NB4 (cell line): ENCODE measurements around the gene F11.
A peak's percentile ranks its signal among the peaks of the same experiment; 100 is the strongest.
"Not testable (repeated sequence)": the region's sequence is repeated elsewhere in the genome, so short reads cannot be mapped to it uniquely, and the experiment has no call there.

Experiments
- DNase-seq: peaks from one replicate; pipeline ENCODE4 v3.0.0; 2010; ENCODE audit warnings: low read depth
- H3K4me3 ChIP-seq: one replicate; pipeline ENCODE4 v1.5.1; 2011; ENCODE audit warnings: mild to moderate bottlenecking, low read depth, low read length, moderate library complexity
- MYC ChIP-seq: IDR thresholded peaks from 2 replicates; pipeline ENCODE4 v1.6.1; 2011; ENCODE audit warnings: low read depth, low read length
- POLR2A ChIP-seq: IDR thresholded peaks from 2 replicates; pipeline ENCODE4 v1.6.1; 2011; ENCODE audit warnings: mild to moderate bottlenecking; ENCODE audit not compliant: insufficient read length; ENCODE audit errors: extremely low read depth
- TF ChIP-seq, protein P1 (sequence below): IDR thresholded peaks from 2 replicates; pipeline ENCODE4 v1.6.1; 2011; ENCODE audit warnings: low read depth, low read length
- TF ChIP-seq, protein P2 (sequence below): IDR thresholded peaks from one replicate; pipeline ENCODE4 v1.5.1; 2012; ENCODE audit warnings: low read depth, low read length

Gene F11

DNA sequence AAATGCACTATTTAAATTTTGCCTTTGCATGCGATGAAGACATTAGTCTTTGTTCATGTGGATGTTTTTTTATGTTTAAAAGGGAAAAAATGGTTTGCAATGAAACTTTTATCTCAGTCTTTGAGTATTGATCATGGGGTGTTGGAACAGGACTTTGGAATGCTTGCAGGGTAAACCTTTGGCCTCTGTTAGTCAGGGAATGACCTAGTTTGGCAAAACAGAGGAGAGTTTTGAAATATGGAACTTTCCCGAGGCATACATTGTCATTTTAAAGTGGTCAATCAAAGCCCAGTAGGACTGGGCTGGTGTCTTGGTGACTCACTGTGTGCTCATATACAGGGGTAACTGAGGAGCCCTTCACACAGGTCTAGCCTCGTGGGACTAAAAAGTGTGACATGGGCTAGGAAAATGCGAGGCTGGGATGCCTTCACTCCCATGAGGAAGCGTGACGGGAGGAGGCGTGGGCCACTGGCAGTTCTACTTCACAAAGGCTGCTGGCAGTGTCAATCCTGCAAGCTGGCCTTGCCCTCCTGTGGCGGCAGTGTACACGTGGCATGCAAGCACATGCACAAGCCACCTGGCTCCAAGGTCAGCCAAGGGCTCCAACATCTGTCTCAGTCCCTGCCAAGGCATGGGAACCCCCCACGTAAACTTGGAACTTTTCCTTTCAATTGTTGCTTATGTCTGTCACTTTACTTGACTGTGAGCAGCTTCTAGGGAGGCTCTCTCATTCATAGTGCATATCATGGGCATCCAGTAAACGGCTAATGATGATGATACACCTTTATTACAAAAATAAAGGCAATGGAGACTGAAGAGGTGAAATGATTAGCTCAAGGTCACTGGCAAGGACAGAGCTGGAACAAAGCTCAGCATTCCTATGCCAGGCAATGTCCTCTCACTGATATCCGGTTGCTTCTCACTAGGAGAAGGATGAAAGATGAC is 5.2 kb upstream of the F11 start:
- TF ChIP-seq, protein P1, sequence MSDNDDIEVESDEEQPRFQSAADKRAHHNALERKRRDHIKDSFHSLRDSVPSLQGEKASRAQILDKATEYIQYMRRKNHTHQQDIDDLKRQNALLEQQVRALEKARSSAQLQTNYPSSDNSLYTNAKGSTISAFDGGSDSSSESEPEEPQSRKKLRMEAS = no peak
- TF ChIP-seq POLR2A (no peak), MYC (no peak)
- TF ChIP-seq, protein P2, sequence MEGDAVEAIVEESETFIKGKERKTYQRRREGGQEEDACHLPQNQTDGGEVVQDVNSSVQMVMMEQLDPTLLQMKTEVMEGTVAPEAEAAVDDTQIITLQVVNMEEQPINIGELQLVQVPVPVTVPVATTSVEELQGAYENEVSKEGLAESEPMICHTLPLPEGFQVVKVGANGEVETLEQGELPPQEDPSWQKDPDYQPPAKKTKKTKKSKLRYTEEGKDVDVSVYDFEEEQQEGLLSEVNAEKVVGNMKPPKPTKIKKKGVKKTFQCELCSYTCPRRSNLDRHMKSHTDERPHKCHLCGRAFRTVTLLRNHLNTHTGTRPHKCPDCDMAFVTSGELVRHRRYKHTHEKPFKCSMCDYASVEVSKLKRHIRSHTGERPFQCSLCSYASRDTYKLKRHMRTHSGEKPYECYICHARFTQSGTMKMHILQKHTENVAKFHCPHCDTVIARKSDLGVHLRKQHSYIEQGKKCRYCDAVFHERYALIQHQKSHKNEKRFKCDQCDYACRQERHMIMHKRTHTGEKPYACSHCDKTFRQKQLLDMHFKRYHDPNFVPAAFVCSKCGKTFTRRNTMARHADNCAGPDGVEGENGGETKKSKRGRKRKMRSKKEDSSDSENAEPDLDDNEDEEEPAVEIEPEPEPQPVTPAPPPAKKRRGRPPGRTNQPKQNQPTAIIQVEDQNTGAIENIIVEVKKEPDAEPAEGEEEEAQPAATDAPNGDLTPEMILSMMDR = no peak
- no peak for DNase-seq
- no peak overlapping the region for H3K4me3 ChIP-seq

DNA sequence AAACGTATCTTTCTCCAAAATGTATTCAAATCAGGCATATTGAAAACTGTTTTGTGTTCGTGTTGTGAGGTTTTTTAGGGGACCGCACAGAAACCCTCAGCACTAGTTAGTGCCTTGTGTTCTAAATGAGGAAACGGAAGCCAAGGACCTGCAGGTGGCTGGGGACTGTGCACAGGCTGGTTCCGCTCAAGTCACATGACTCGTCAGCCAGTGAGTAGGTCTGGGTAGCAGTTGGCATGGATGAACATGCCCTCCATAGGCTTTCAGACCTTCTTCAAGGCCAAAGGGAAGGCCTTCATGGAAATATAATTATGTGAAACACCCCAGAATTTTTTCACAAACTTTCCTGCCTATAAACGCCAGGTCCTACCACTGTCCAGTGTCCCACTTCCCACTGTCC is 1.3 kb upstream of the F11 start:
- no peak overlapping the region for H3K4me3 ChIP-seq
- DNase-seq = peak; percentile 7
- TF ChIP-seq, protein P2 = no peak
- no peak for TF ChIP-seq MYC
- TF ChIP-seq POLR2A = no peak
- TF ChIP-seq, protein P1 = no peak

DNA sequence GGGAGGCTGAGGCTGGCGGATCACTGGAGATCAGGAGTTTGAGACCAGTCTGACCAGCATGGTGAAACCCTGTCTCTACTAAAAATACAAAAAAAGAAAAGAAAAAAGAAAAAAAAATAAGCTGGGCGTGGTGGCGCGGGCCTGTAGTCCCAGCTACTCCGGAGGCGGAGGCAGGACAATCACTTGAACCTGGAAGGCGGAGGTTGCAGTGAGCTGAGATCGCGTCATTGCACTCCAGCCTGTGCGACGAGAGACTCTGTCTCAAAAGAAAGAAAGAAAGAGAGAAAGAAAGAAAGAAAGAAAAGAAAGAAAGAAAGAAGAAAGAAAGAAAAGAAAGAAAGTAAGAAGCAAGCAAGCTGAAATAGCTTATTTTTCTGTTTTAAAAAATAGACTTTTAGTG is 739 bp upstream of the F11 start:
- H3K4me3 ChIP-seq, DNase-seq: not testable (repeated sequence)

DNA sequence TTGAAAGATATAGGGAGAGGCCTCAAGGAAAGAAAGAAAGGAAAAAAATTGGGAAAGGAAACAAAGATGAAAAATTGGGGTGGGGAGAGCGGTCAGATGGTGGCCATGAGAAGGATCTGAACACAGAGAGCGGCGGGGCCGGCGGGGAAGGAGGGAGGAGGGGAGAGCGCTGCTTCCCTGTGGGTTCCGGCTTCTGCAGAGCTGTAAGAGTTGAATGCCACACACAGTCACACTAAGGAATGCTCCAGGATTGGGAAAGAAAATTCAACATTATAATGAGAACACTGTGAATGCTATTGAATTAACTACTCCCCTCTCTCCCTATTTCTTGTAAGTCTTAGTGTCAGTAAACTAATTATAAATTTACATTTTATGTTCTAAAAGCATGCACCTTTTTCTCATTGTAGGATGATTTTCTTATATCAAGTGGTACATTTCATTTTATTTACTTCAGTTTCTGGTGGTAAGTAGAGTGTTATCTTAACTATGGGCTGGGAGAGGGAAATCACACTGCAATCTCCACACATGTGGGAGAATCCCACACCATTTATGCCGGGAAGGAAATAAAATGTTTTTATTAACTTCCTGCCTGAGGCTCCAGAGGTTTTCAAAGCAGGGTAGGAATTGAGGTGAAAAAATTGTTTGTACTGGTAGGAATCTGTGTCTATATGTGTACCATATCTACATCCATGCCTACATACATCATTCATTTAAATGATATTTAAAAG is 904 bp downstream of the F11 start:
- TF ChIP-seq, protein P2 = no peak
- TF ChIP-seq POLR2A (no peak), MYC (no peak)
- TF ChIP-seq, protein P1 = no peak
- H3K4me3 ChIP-seq = no peak overlapping the region
- DNase-seq = no peak

DNA sequence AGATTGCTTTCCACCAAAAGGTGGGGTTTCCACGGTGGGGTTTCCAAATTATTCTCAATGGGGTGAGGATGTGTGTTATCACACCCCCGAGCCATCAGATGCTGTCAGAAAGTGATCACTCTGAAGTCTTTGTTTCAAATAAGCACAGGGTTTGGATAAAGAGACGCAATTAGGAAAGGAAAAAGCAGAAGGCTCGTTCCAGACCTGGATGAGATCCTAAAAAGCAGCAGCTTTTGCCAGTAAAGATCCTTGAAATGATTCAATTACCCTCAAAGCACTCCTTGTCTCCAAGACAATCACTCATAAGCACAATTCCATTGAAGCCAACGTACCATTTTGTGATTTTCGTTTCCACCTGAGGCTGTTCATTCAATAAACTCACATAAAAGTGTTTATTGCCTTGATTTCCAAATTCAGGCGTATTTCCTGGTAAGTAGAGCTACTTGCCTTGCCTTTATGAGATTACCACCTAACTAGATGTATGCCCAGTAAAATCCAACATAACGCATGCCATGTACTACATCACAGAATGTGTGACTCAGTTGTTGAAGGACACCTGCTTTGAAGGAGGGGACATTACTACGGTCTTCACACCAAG is 5.2 kb downstream of the F11 start:
- no peak for DNase-seq
- H3K4me3 ChIP-seq = no peak overlapping the region

More for the DNA sequence above, 5.2 kb downstream of the F11 start:
- TF ChIP-seq MYC (no peak), POLR2A (no peak)
- TF ChIP-seq, protein P2 = no peak
- TF ChIP-seq, protein P1 = no peak
